ENCODE results near the gene MTHFD2L. TPM values are rescaled to one million over a fixed set of nuclear protein-coding genes. Genes with fewer than 3 reads are reported as not detected.

The MTHFD2L gene
- total RNA-seq, 1 donor from 2014 or later = 9.5 TPM

DNA sequence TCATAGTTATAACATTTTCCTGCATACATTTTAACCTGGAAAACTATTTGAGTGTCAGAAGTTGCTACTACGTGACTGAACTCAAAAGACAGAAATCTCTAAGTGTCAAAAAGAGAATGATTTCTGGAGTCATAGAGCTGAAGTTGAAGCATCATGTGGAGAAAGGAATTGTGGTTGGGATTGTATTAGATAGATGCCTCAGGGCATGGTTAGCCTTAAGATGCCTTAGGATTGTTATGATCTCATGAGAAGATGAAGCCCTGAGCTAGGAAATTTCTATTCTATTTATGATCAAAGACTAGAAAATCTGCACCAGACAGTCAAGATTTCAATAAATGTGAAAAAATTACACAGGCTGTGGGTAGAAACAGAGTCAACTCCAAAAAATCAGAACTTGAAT is 170.6 kb downstream of the MTHFD2L start:
- no peak for DNase-seq (ENCODE audit: low read depth)
- Histone ChIP-seq H3K4me3 (ENCODE audit: low read depth, low read length) (no peak overlapping the region), H3K36me3 (ENCODE audit: control insufficient read depth, insufficient read depth, low read length) (no peaks in the 10 kb centered on the region), H3K27me3 (ENCODE audit: control insufficient read depth, insufficient read depth, low read length) (no peaks in the 10 kb centered on the region)
- no peak for TF ChIP-seq CTCF (IDR thresholded peaks at IDR 0.05; ENCODE audit: insufficient read depth, low read length, poor library complexity, severe bottlenecking)

- no peak for DNase-seq (ENCODE audit: low read depth)
- Histone ChIP-seq H3K4me3 (ENCODE audit: low read depth, low read length) (no peak overlapping the region), H3K36me3 (ENCODE audit: control insufficient read depth, insufficient read depth, low read length) (no peaks in the 10 kb centered on the region), H3K27me3 (ENCODE audit: control insufficient read depth, insufficient read depth, low read length) (no peaks in the 10 kb centered on the region)
- no peak for TF ChIP-seq CTCF (IDR thresholded peaks at IDR 0.05; ENCODE audit: insufficient read depth, low read length, poor library complexity, severe bottlenecking)
Measured at GRCh38 chr4:74329307-74329706, 171.4 kb downstream of the MTHFD2L start.

GRCh38 chr4:74330295-74330750 is 172.4 kb downstream of the MTHFD2L start:
- Histone ChIP-seq H3K36me3 (ENCODE audit: control insufficient read depth, insufficient read depth, low read length) (no peaks in the 10 kb centered on the region), H3K27me3 (ENCODE audit: control insufficient read depth, insufficient read depth, low read length) (no peaks in the 10 kb centered on the region), H3K4me3 (ENCODE audit: low read depth, low read length) (no peak overlapping the region)
- DNase-seq (ENCODE audit: low read depth) = no peak
- no peak for TF ChIP-seq CTCF (IDR thresholded peaks at IDR 0.05; ENCODE audit: insufficient read depth, low read length, poor library complexity, severe bottlenecking)

DNA sequence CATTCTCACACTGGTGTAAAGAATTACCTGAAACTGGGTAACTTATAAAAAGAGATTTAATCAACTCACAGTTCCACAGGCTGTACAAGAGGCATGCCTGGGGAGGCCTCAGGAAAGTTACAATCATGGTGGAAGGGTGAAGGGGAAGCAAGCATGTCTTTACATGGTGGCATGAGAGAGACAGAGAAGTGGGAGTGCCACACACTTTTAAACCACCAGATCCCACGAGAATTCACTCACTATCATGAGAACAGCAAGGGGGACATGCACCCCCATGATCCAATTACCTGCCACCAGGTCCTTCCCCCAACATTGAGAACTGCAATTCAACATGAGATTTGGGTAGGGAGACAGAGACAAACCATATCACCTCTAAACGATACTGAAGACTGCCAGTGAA is 173.3 kb downstream of the MTHFD2L start:
- DNase-seq (ENCODE audit: low read depth) = no peak
- no peaks in the 10 kb centered on the region for H3K27me3 ChIP-seq (ENCODE audit: control insufficient read depth, insufficient read depth, low read length)
- no peak overlapping the region for H3K4me3 ChIP-seq (ENCODE audit: low read depth, low read length)
- TF ChIP-seq CTCF (IDR thresholded peaks at IDR 0.05; ENCODE audit: insufficient read depth, low read length, poor library complexity, severe bottlenecking) = no peak
- H3K36me3 ChIP-seq (ENCODE audit: control insufficient read depth, insufficient read depth, low read length) = no peaks in the 10 kb centered on the region

DNA sequence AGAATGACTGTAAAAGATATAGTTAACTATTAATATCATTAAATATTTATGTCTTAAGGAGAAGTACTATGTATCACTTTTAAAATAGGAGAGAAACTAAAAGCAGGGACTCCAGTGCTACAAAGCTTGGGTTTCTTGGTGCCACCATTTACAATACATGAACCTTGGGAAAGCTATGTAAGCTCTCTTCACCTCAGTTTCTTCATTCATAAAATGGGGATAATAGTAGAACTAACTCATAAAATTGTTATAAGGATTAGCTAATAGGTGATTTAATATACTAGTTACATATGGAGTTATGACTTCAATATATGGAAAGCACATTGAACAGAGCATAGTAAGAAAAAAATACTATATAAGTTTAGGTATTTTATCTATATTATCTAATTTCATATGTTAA is 174.0 kb downstream of the MTHFD2L start:
- Histone ChIP-seq H3K27me3 (ENCODE audit: control insufficient read depth, insufficient read depth, low read length) (no peaks in the 10 kb centered on the region), H3K4me3 (ENCODE audit: low read depth, low read length) (no peak overlapping the region), H3K36me3 (ENCODE audit: control insufficient read depth, insufficient read depth, low read length) (no peaks in the 10 kb centered on the region)
- no peak for TF ChIP-seq CTCF (IDR thresholded peaks at IDR 0.05; ENCODE audit: insufficient read depth, low read length, poor library complexity, severe bottlenecking)
- DNase-seq (ENCODE audit: low read depth) = no peak

GRCh38 chr4:74334636-74335035 is 176.7 kb downstream of the MTHFD2L start:
- Histone ChIP-seq H3K27me3 (ENCODE audit: control insufficient read depth, insufficient read depth, low read length) (no peaks in the 10 kb centered on the region), H3K36me3 (ENCODE audit: control insufficient read depth, insufficient read depth, low read length) (no peaks in the 10 kb centered on the region), H3K4me3 (ENCODE audit: low read depth, low read length) (no peak overlapping the region)
- no peak for TF ChIP-seq CTCF (IDR thresholded peaks at IDR 0.05; ENCODE audit: insufficient read depth, low read length, poor library complexity, severe bottlenecking)
- DNase-seq (ENCODE audit: low read depth) = no peak

Data from kidney epithelial cell (primary cell).